ENCODE results near the gene MVD.

Gene MVD

GRCh38 chr16:88606148-88606757, 56.6 kb downstream of the MVD start:
- DNase-seq (ENCODE audit: low spot score) = no peak

- DNase-seq (ENCODE audit: low spot score) = no peak
Measured at GRCh38 chr16:88605186-88606147, 57.4 kb downstream of the MVD start.

- DNase-seq (ENCODE audit: low spot score) = no peak
Measured at GRCh38 chr16:88602091-88602490, 60.8 kb downstream of the MVD start.

Data from left forelimb (tissue), 1 donor.